Testis (tissue), 2 donors: Measurements from ENCODE around the gene SLIT3.

Experiments used
- CTCF ChIP-seq, 3 experiments: fragments of 450-650 bp in 2 of 3; fragments of 200-600 bp in 1 of 3; sonication (generic) in 1 of 3; IDR thresholded peaks; one replicate each; pipeline ENCODE4 v1.5.1; 2016 to 2019; ENCODE audit warnings: antibody characterized with exemption in 3 of 3, mild to moderate bottlenecking in 2 of 3, moderate library complexity in 1 of 3
- POLR2A ChIP-seq: fragments of 450-650 bp; IDR thresholded peaks from one replicate; pipeline ENCODE4 v1.6.1; 2017; ENCODE audit warnings: antibody characterized with exemption, mild to moderate bottlenecking, moderate library complexity

DNA sequence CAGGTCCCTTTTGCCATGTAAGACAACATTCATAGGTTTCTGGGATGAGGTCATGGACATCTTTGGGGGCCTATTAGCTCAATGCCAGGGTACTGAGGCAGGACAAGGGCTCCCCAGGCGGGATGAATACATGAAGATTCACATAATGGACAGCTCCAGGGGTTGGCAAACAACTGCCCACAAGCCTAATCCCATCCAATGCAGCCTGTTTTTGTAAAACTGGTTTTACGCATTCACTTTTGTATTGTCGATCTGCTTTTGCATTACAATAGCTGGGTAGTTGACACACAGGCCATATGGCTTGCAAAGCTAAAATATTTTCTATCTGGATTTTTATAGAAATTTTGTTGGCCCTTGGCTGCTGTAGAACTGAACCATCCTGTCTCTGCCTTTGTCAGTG, 473.3 kb downstream of the SLIT3 start:
- no peak for TF ChIP-seq CTCF (IDR thresholded peaks at IDR 0.05)
- no peak for TF ChIP-seq POLR2A
